ENCODE measurements around the gene ABCD3.
A peak's percentile ranks its signal among the peaks of the same experiment; 100 is the strongest.

Gene ABCD3

GRCh38 chr1:94537254-94537653 lies 119.1 kb downstream of the ABCD3 start:
- TF ChIP-seq Cebpa-rat (IDR thresholded peaks at IDR 0.05), result no peak
- peaks cover 3% of the 10 kb centered on the region; the same call in 1 of the 2 replicates for H3K9me3 ChIP-seq
- no peaks in the 10 kb centered on the region for H4K20me1 ChIP-seq
- no peak overlapping the region for H3K4me2 ChIP-seq
- H3K4me3 ChIP-seq, result no peak overlapping the region
- H3K9ac ChIP-seq, result no peak overlapping the region
- H3K27ac ChIP-seq, result no peak overlapping the region
- no peaks in the 10 kb centered on the region for H3K36me3 ChIP-seq
- peaks cover 11% of the 10 kb centered on the region for H3K4me1 ChIP-seq
- H3K27me3 ChIP-seq, result peaks cover 18% of the 10 kb centered on the region

- no peaks in the 10 kb centered on the region for H4K20me1 ChIP-seq
- no peak overlapping the region for H3K27ac ChIP-seq
- no peak for TF ChIP-seq Cebpa-rat (IDR thresholded peaks at IDR 0.05)
- H3K27me3 ChIP-seq, result peaks cover 20% of the 10 kb centered on the region
- H3K4me3 ChIP-seq, result no peak overlapping the region
- peaks cover 3% of the 10 kb centered on the region; the same call in 1 of the 2 replicates for H3K9me3 ChIP-seq
- H3K4me2 ChIP-seq, result no peak overlapping the region
- H3K4me1 ChIP-seq, result peaks cover 21% of the 10 kb centered on the region
- no peak overlapping the region for H3K9ac ChIP-seq
- H3K36me3 ChIP-seq, result no peaks in the 10 kb centered on the region
Observed at GRCh38 chr1:94538243-94538827, 120.1 kb downstream of the ABCD3 start.

DNA sequence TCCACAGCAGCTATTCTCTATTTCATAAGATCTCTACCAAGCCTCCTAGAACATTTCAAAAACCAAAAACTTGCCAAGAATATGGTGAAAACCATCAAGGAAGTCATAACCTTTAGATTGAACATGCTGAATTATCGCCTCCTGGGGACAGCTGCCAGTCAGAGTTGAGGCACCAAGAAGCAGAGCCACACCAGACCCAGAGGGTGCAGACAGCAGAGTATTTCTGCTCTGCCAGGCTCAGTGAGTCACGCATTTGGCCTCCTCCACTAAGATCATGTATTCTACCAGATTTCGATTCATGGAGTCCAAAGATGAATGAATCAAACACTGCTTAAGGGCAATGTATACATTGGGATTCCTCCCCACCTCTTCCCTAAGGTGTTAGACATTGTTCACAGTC lies 121.3 kb downstream of the ABCD3 start:
- Histone ChIP-seq H3K9ac (no peak overlapping the region), H3K4me3 (no peak overlapping the region)

DNA sequence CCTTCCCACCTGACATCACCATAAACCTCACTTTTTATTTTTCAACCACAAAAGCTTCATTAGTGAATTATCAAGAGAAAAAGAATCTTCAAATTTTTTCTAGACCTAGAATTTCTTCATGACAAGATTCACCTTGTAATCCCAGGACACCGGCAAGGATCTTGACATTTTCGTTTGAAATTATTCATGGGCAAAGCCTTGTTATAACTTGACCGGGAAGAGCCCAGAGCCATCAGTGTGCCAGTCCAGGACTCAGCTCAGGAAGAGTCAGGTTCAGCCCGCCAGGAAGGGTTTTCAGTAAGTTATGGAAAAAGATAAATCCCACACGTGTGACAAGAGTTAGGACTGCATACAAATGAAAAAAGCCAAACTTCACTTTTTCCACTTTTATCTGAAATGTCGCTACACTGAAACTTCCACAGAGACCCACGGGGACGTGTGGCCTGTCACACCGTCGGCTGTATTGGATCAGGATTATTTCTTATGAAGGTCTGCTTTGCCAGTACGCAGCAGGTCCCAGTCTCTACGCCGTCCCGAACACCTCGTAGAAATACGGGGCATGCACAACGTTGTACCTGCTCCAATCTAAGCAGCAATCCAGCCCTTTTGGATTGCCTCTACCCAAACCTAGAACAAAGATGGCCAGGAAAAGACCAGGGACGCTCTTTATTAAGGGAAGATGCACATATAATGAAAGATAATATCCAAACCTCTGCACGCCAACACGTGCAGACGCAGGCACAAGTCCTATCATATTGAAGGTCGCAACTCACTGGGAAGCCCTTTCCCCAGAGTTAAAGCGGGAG lies 122.5 kb downstream of the ABCD3 start:
- H3K4me3 ChIP-seq, result peak overlapping the region; percentile 74
- peak overlapping the region; percentile 94 for H3K4me2 ChIP-seq
- H3K9ac ChIP-seq, result peak overlapping the region; percentile 70; the same call in 1 of the 2 replicates
- peaks cover 21% of the 10 kb centered on the region for H3K4me1 ChIP-seq
- peaks cover 20% of the 10 kb centered on the region for H3K27me3 ChIP-seq
- peaks cover 3% of the 10 kb centered on the region; the same call in 1 of the 2 replicates for H3K9me3 ChIP-seq
- H3K27ac ChIP-seq, result no peak overlapping the region
- no peaks in the 10 kb centered on the region for H4K20me1 ChIP-seq
- H3K36me3 ChIP-seq, result no peaks in the 10 kb centered on the region
- TF ChIP-seq Cebpa-rat (IDR thresholded peaks at IDR 0.05), result no peak

More for the DNA sequence above, 121.3 kb downstream of the ABCD3 start:
- H3K4me1 ChIP-seq, result peaks cover 21% of the 10 kb centered on the region
- no peaks in the 10 kb centered on the region for H4K20me1 ChIP-seq
- H3K9me3 ChIP-seq, result peaks cover 3% of the 10 kb centered on the region; the same call in 1 of the 2 replicates
- no peaks in the 10 kb centered on the region for H3K36me3 ChIP-seq
- TF ChIP-seq Cebpa-rat (IDR thresholded peaks at IDR 0.05), result no peak
- no peak overlapping the region for H3K27ac ChIP-seq
- H3K4me2 ChIP-seq, result no peak overlapping the region
- peaks cover 20% of the 10 kb centered on the region for H3K27me3 ChIP-seq

GRCh38 chr1:94541246-94542087 lies 123.3 kb downstream of the ABCD3 start, which contains the start of gene F3:
F3 (minus strand) TSS chr1:94541759; CDS start chr1:94541636, 123 bp downstream.
- peak within 1 kb of the TSS; percentile 70 for H3K9ac ChIP-seq
- H3K9me3 ChIP-seq, result peaks cover 3% of the 10 kb centered on the region; the same call in 1 of the 2 replicates
- peaks cover 20% of the 10 kb centered on the region for H3K27me3 ChIP-seq
- peak within 1 kb of the TSS; percentile 94 for H3K4me2 ChIP-seq
- H3K36me3 ChIP-seq, result no peaks in the 10 kb centered on the region
- H3K4me3 ChIP-seq, result peak within 1 kb of the TSS; percentile 74
- H3K4me1 ChIP-seq, result peaks cover 21% of the 10 kb centered on the region
- H4K20me1 ChIP-seq, result no peaks in the 10 kb centered on the region
- TF ChIP-seq Cebpa-rat (IDR thresholded peaks at IDR 0.05), result no peak
- H3K27ac ChIP-seq, result no peak within 1 kb of the TSS

DNA sequence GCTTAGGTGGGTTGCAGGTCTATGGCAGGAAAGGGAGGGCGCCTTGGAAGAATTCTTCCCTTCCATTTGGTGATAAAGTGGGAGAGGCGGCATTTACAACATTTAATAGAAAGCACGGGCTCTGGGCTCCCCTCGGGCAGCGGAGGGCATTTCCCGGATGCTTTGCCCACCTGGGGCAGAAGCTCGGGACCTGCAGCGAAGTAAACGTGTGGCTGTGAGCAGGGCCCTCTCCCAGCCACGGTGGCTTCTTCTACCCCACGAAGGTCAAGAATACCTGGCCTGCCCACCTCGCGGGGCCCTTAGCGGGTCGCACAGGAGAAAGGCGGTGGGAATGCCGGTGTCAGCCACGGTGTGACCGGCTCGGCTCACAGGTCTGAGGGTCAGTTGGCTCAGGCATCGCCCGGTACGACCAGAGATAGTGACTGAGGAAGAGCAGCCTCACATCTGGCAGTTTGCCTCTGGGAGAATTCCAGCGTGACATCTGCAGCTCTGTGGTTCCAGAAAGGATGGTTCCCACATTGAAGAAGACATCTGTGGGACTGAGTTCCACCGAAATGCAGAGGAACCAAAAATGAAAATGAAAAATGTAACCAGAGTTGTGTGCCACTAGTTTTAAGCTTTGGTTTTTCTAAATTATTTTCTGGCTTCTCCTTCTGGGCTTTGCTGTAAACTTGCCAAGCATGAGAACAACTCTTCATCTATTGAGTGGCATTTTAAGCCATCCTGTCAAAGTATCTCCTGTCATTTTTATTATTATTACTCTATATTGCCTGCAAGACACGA lies 124.1 kb downstream of the ABCD3 start:
- Histone ChIP-seq H3K36me3 (no peaks in the 10 kb centered on the region), H3K4me1 (peaks cover 21% of the 10 kb centered on the region), H3K9ac (no peak overlapping the region), H3K9me3 (peaks cover 3% of the 10 kb centered on the region; the same call in 1 of the 2 replicates), H3K27me3 (peaks cover 20% of the 10 kb centered on the region), H4K20me1 (no peaks in the 10 kb centered on the region), H3K4me3 (peak overlapping the region; percentile 74), H3K27ac (no peak overlapping the region), H3K4me2 (peak overlapping the region; percentile 94)
- no peak for TF ChIP-seq Cebpa-rat (IDR thresholded peaks at IDR 0.05)

GRCh38 chr1:94543001-94543400 lies 124.8 kb downstream of the ABCD3 start:
- Histone ChIP-seq H3K27me3 (peaks cover 20% of the 10 kb centered on the region), H3K27ac (no peak overlapping the region), H3K9me3 (peaks cover 3% of the 10 kb centered on the region; the same call in 1 of the 2 replicates), H3K9ac (no peak overlapping the region), H4K20me1 (no peaks in the 10 kb centered on the region), H3K4me1 (peaks cover 21% of the 10 kb centered on the region), H3K36me3 (no peaks in the 10 kb centered on the region), H3K4me2 (peak overlapping the region; percentile 94), H3K4me3 (no peak overlapping the region)
- no peak for TF ChIP-seq Cebpa-rat (IDR thresholded peaks at IDR 0.05)

DNA sequence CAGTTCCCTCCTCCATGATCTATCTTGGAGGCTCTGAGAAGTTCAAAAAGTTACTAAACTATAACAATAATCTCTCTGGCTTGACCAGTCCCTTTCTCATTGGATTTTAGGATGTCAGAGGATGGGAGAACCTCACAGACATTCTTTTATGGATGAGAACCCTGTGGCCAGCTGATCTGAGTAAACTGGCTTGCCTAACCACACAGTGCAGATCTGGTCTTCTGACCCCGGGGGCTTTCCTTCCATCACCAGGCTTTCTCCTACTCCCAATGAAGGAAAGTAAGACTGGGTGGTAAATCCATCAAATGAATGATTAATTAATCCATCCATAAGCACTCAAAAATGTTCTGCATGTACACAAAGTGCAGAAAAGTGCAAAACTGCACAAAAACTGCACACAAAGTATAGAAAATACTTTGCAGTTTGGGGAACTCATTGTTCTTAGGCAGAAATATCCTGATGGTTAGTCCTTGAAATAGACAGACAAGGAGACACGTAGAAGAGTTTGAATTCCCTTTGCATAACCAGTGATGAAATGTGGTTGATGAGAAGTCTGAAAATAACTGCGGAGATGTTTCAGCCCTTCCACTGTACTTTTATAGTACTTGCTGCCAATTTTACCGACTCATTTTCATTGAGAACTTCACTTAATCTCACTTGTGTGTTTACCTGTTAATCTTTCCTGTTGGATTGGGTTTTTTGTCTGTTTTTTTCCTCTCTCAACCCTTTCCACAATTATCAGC lies 125.9 kb downstream of the ABCD3 start:
- Histone ChIP-seq H3K27ac (no peak overlapping the region), H3K9ac (no peak overlapping the region), H3K9me3 (peaks cover 3% of the 10 kb centered on the region; the same call in 1 of the 2 replicates), H4K20me1 (no peaks in the 10 kb centered on the region), H3K4me1 (peaks cover 21% of the 10 kb centered on the region), H3K4me2 (no peak overlapping the region), H3K27me3 (peaks cover 20% of the 10 kb centered on the region), H3K36me3 (no peaks in the 10 kb centered on the region), H3K4me3 (no peak overlapping the region)
- TF ChIP-seq Cebpa-rat (IDR thresholded peaks at IDR 0.05), result no peak
